ENCODE data around the gene AOC2. TPM values are rescaled to one million over a fixed set of nuclear protein-coding genes. Genes with fewer than 3 reads are reported as not detected.
"Not testable (repeated sequence)": the region's sequence is repeated elsewhere in the genome, so short reads cannot be mapped to it uniquely, and the experiment has no call there.

Gene AOC2
- total RNA-seq, 4 donors from 2014 or later: 0.81 to 1.7 (median 1.4) TPM

DNA sequence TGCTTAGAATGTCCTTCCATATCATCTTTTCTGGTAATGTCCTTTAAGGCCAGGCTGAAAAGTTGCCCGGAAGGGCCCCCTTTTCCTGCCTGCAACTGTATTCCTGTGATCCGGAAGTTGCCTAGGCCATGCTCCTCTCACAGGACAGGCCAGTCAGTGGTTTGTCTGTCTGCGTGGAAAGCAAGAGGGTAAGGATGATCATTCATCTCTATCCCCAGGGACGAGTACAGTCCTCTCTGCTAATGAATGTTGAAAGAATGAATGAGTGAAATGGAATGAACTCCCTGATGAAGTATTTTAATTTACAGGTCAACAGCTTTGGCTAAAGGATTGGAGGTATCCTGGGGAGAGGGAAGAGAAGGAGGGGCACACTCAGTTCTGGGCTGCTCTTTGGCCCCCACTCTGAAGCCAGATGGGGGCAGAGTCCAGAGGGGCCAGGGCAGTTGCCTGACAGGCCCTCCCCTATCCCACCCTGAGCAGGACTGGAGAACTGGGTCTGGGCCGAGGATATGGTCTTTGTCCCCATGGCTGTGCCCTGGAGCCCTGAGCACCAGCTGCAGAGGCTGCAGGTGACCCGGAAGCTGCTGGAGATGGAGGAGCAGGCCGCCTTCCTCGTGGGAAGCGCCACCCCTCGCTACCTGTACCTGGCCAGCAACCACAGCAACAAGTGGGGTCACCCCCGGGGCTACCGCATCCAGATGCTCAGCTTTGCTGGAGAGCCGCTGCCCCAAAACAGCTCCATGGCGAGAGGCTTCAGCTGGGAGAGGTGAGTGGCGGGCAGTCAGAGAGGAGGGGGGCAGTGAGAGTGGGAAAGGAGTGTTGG lies 9.8 kb downstream of the AOC2 start:
- H3K27me3 ChIP-seq: no peaks in the 10 kb centered on the region
- WGBS, 2 donors (ENCODE audit: low coverage in 1 of 2): 50 to 56% methylated on average over 2 to 5 of the region's 15 CpGs
- no peak for TF ChIP-seq CTCF (IDR thresholded peaks at IDR 0.05)
- no peak for TF ChIP-seq POLR2A (IDR thresholded peaks at IDR 0.05)
- TF ChIP-seq POLR2AphosphoS5 (IDR thresholded peaks at IDR 0.05): no peak
- TF ChIP-seq EP300 (IDR thresholded peaks at IDR 0.05): no peak
- no peaks in the 10 kb centered on the region for H3K9me3 ChIP-seq
- H3K4me3 ChIP-seq: peak overlapping the region; percentile 43 to 61
- H3K4me1 ChIP-seq: peaks cover 0 to 73% (median 22%) of the 10 kb centered on the region in 3 donors
- ATAC-seq: no peak
- H3K27ac ChIP-seq: peak overlapping the region; percentile 83 to 93 (median 88)
- peaks cover 0 to 18% of the 10 kb centered on the region in 2 donors for H3K36me3 ChIP-seq

- Histone ChIP-seq H3K9me3 (no peaks in the 10 kb centered on the region), H3K4me3 (peak overlapping the region in 1 of 2 donors; percentile 61), H3K4me1 (peaks cover 0 to 64% (median 18%) of the 10 kb centered on the region in 3 donors), H3K27me3 (no peaks in the 10 kb centered on the region), H3K27ac (peak overlapping the region in 3 of 4 donors; percentile 76 to 85 (median 83)), H3K36me3 (peaks cover 0 to 18% of the 10 kb centered on the region in 2 donors)
- TF ChIP-seq EP300 (IDR thresholded peaks at IDR 0.05): no peak
- no peak for TF ChIP-seq CTCF (IDR thresholded peaks at IDR 0.05)
- TF ChIP-seq POLR2A (IDR thresholded peaks at IDR 0.05): no peak
- no peak for TF ChIP-seq POLR2AphosphoS5 (IDR thresholded peaks at IDR 0.05)
- no peak for ATAC-seq
- WGBS, 2 donors (ENCODE audit: low coverage in 1 of 2): 36% methylated on average over 7 of the region's 8 CpGs; no CpG with 5 or more reads in 1 of the 2 donors
Observed at GRCh38 chr17:42855048-42855596, 10.7 kb downstream of the AOC2 start.

DNA sequence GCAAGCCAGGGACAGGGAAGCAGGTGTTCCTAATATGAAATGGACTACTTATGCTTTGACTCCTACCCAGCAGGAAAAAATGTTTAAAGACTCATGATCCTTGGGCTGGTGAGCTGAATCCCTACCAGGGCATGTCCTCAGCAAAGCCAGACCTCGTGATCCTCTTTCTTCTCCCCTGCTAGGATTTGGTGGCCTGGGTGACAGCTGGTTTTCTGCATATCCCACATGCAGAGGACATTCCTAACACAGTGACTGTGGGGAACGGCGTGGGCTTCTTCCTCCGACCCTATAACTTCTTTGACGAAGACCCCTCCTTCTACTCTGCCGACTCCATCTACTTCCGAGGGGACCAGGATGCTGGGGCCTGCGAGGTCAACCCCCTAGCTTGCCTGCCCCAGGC lies 11.7 kb downstream of the AOC2 start:
- ATAC-seq, H3K27me3 ChIP-seq, H3K9me3 ChIP-seq: not testable (repeated sequence)
- peaks cover 0 to 55% (median 14%) of the 10 kb centered on the region in 3 donors for H3K4me1 ChIP-seq
- H3K27ac ChIP-seq: peak overlapping the region in 3 of 4 donors; percentile 76 to 85 (median 83)
- H3K4me3 ChIP-seq: peak overlapping the region in 1 of 2 donors; percentile 61
- H3K36me3 ChIP-seq: peaks cover 0 to 18% of the 10 kb centered on the region in 2 donors
- WGBS, 2 donors (ENCODE audit: low coverage in 1 of 2): 53% methylated on average over 2 of the region's 8 CpGs; no CpG with 5 or more reads in 1 of the 2 donors

DNA sequence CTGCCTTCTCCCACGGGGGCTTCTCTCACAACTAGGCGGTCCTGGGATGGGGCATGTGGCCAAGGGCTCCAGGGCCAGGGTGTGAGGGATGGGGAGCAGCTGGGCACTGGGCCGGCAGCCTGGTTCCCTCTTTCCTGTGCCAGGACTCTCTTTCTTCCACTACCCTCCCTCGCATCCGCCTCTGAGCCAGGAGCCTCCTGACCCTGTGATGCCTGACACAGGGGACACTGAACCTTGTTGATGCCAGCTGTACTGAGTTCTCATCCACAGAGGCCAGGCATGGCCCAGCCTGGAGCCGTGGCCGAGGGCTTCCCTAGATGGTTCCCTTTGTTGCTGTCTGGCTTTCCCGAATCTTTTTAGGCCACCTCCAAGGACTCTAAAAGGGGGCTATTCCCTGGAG lies 12.1 kb downstream of the AOC2 start:
- not testable (repeated sequence) for H3K9me3 ChIP-seq, ATAC-seq, H3K27me3 ChIP-seq, H3K4me3 ChIP-seq
- Histone ChIP-seq H3K36me3 (peaks cover 0 to 18% of the 10 kb centered on the region in 2 donors), H3K27ac (peak overlapping the region; percentile 30 to 85 (median 80)), H3K4me1 (peaks cover 0 to 55% (median 14%) of the 10 kb centered on the region in 3 donors)
- 38% methylated on average over 1 of the region's 8 CpGs; no CpG with 5 or more reads in 1 of the 2 donors for WGBS, 2 donors (ENCODE audit: low coverage in 1 of 2)

- 83% methylated on average over 1 of the region's 1 CpG; no CpG with 5 or more reads in 1 of the 2 donors for WGBS, 2 donors (ENCODE audit: low coverage in 1 of 2)
Observed at GRCh38 chr17:42857389-42857788, 13.0 kb downstream of the AOC2 start.

GRCh38 chr17:42865638-42866094 lies 21.3 kb downstream of the AOC2 start:
- TF ChIP-seq EP300 (IDR thresholded peaks at IDR 0.05) (no peak), CTCF (IDR thresholded peaks at IDR 0.05) (no peak), POLR2AphosphoS5 (IDR thresholded peaks at IDR 0.05) (no peak), POLR2A (IDR thresholded peaks at IDR 0.05) (no peak)
- no peak for ATAC-seq
- H3K4me1 ChIP-seq: peaks cover 0 to 14% (median 0%) of the 10 kb centered on the region in 3 donors
- H3K36me3 ChIP-seq: peaks cover 0 to 32% of the 10 kb centered on the region in 2 donors
- WGBS, 2 donors (ENCODE audit: low coverage in 1 of 2): 64 to 72% methylated on average over 6 to 7 of the region's 7 CpGs
- H3K27me3 ChIP-seq: no peaks in the 10 kb centered on the region
- no peaks in the 10 kb centered on the region for H3K9me3 ChIP-seq
- H3K27ac ChIP-seq: peak overlapping the region in 3 of 4 donors; percentile 16 to 72 (median 71)
- no peak overlapping the region for H3K4me3 ChIP-seq

More at GRCh38 chr17:42857389-42857788, 13.0 kb downstream of the AOC2 start:
- Histone ChIP-seq H3K27me3 (no peaks in the 10 kb centered on the region), H3K4me3 (no peak overlapping the region), H3K36me3 (peaks cover 0 to 18% of the 10 kb centered on the region in 2 donors), H3K27ac (peak overlapping the region in 3 of 4 donors; percentile 76 to 85 (median 83)), H3K9me3 (no peaks in the 10 kb centered on the region), H3K4me1 (peaks cover 0 to 48% (median 14%) of the 10 kb centered on the region in 3 donors)
- ATAC-seq: no peak
- TF ChIP-seq EP300 (IDR thresholded peaks at IDR 0.05): no peak
